GM03348 (cell line): ENCODE measurements around the gene MMP13.
"Not testable (repeated sequence)": the region's sequence is repeated elsewhere in the genome, so short reads cannot be mapped to it uniquely, and the experiment has no call there.

Source experiments
- DNase-seq: peaks from one replicate; pipeline ENCODE4 v3.0.0; 2012; ENCODE audit warnings: low spot score

MMP13 gene

GRCh38 chr11:102955624-102956023 is at the start of gene MMP13:
Gene MMP13, minus strand, starts transcription at chr11:102955732. Its CDS starts 27 bp downstream, at chr11:102955705.
- DNase-seq = no peak

DNA sequence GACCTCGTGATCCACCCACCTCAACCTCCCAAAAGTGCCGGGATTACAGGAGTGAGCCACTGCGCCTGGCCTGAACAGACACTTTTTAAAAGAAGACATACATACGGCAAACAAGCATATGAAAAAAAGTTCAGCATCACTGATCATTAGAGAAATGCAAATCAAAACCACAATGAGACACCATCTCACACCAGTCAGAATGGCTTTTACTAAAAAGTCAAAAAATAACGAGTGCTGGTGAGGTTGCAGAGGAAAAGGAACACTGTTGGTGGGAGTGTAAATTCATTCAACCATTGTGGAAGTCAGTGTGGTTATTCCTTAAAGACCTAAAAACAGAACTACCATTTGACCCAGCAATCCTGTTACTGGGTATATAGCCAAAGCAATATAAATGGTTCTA is 48.7 kb upstream of the MMP13 start:
- DNase-seq = not testable (repeated sequence)

DNA sequence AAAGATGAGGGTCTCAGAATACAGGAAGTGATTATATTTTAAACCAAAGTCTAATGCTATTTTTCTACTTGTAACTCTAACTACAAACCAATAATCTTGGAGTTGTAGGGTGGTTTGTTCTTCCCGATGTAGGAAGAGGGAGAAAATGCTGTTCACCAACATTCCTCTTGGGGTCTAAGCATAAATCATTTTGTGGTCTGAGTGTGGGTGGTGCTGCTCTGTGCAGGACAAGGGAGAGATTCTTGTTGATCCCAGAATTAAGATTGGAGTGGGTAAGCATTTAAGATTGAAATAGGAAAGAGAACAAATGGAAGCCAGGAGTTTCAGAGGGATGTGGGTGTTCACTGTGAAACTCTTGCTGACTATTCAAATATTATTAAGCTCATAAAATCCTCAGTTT is 38.6 kb upstream of the MMP13 start:
- DNase-seq = peak; percentile 29

DNA sequence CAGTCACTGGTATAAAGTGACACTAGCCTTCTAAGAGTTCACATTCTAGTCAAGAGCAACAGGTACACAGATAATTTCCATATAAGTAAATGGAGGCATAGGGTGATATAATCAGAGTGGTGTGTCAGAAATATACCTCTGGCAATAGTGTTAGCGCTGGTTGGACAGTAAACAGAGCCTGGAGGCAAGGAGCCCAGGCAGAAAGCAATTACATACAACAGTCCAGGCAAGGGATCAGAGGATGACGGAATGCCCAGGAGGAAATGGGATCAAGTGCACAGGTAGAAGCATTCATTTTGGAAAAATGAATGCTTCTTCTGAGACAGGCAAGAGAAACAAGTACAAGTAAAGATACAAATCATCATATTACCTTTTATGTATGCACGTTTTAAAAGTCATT is 36.2 kb upstream of the MMP13 start:
- no peak for DNase-seq

GRCh38 chr11:102990145-102990544 is 34.6 kb upstream of the MMP13 start:
- no peak for DNase-seq

DNA sequence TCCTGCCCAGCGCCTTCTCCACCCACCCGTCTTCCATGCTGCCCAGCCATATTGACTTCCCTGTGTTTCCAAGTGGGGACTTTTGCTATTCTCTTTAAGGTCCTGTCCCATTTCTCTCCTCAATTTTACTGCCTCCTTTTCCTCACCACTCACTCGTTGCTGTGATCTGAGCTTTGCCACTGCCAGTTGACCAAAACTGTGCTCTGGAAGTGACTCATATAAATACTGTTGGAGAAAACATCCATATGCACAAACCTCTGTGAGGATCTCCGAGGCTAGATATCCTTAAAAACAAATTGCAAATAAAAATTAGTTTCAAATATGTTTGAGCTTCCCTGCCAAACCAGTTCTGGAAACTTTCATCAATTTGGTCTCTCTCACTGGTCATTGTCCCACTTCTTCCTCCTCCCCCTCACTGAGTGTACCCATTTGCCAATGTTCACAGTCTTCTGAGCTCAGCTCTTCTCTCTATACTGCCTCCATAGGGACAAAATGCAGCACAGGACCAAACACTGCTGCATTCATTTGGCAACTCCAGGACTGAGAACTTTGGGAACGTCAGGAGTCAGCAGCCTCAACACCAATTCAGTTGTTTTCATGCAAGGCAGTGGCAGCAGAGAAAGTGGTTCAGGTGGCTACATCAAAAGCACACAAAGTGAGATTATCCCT is 34.0 kb upstream of the MMP13 start:
- DNase-seq = peak; percentile 15

- DNase-seq = no peak
Observed at GRCh38 chr11:102986815-102987214, 31.3 kb upstream of the MMP13 start.

GRCh38 chr11:102985850-102986249 is 30.3 kb upstream of the MMP13 start:
- no peak for DNase-seq

DNA sequence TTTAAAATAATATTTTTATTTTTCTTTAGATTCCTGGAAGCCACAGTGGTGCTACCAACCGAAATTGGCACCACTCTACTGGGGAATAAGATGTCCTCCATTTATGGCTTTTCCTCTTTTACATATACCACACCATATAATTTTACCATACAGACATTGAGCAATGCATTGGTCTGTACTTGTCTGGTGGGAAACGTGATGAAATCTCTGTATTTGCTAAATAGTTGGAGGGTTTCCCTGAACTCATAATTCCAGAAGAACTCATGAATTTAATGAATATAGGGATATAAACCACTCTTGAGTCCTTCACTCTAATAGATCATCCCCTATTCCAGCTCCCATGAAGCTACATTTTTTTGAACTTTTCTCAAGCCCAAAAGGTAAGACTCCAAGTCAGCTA is 28.0 kb upstream of the MMP13 start:
- DNase-seq = peak; percentile 11

GRCh38 chr11:102981324-102981910 is 25.9 kb upstream of the MMP13 start:
- DNase-seq = no peak

DNA sequence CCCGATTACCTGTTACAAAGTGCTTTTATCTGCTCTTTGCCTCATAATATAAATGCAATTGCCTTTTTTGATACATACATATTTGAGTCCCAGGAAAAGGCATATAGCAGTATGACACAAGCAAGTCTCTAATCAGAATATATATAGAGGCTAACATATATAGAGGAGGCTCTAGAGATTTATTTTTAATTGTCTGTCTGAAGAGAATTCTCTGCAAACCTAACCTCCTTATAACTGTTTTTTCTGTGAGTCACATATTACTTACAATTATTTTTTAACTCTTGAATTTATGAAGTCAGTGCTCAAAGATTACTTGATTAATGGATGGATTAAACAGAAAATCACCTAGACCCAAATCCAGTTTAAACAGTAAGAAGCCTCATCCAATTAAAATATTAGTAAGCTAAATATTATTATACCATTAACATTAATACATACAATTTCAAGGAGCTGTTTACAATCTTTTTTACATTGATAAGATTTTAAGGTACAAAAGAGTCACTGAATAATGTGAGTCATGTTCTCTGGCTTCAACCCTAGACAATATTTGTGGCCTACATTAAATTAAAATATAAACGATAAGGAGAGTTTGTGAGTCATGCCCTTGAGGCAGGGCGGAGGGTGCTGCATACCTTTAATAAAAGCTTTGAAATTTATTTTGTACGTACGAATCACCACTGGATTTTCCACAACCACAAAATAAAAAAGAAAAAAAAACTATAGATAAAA is 19.2 kb upstream of the MMP13 start:
- DNase-seq = peak; percentile 49

DNA sequence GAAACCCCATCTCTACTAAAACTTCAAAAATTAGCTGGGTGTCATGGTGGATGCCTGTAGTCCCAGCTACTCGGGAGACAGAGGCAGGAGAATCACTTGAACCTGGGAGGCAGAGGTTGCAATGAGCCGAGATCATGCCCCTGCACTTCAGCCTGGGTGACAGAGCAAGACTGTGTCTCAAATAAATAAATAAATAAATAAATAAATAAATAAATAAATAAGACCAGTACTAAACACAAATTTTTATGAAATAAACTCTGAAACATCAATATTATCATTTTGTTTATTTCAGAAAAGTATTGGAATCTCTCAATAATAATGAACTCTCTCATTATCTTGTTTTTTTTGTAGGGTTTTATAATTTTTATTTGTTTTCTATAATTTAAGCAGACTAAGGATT is 18.2 kb upstream of the MMP13 start:
- not testable (repeated sequence) for DNase-seq

- no peak for DNase-seq
Observed at GRCh38 chr11:102972853-102973252, 17.3 kb upstream of the MMP13 start.

DNA sequence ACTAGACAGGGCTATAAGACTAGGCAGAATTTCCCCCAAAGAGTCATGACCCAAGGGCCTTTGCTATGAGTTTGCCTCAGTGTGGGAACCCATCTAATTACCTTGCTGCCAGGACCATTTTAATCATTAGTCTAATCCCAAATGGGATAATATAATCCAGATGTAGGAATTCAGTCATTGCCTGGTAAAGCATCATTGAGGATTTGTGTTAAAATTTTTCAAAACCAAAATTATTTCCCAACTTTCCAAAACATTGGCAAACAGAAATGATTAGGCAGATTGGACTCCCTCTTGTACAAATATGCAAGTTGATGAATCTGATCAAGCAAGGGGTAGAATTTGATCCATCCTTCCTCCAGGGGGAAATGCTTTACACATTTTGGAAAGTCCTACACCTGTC is 16.2 kb upstream of the MMP13 start:
- peak; percentile 65 for DNase-seq

- no peak for DNase-seq
Observed at GRCh38 chr11:102967497-102967896, 12.0 kb upstream of the MMP13 start.

GRCh38 chr11:102966011-102966410 is 10.5 kb upstream of the MMP13 start:
- no peak for DNase-seq

DNA sequence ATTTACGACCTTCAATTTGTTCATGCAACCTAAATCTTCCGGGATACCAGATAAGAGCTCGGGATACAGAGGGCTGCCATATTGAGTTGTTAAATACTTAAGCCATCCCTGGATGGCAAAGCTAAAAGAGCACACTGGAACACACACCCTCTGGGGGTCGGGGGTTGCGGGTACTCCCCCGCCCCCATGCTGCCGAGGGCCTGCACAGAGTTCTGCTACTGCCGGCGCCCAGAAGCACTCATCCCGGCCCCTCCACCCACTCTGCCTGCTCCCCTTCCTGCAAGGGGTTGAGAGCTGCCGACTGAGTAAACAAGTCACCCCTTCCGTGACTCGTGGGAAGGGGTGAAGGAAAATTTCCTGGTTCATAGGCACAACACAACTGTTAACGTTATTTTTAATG is 9.3 kb upstream of the MMP13 start:
- no peak for DNase-seq

DNA sequence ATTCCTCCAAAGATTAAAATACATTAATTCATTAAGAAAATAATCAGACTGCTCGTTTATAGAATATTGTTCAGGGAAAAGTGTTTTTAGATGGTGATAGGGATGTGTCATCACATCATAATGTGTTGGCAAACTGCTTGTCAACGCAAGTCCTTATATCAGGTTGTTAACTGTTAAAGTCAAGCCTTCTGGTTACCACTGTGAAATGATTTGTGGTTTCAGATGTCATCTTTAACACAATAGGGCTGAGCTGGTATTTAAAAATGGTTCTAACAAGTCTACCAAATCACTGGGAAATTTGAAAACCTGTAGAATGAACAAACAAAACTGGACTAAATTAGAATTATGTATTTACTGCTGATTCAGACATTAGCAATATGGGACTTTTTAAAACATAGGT is 2.4 kb upstream of the MMP13 start:
- DNase-seq = no peak

- no peak for DNase-seq
Observed at GRCh38 chr11:102950622-102951081, 4.9 kb downstream of the MMP13 start.

DNA sequence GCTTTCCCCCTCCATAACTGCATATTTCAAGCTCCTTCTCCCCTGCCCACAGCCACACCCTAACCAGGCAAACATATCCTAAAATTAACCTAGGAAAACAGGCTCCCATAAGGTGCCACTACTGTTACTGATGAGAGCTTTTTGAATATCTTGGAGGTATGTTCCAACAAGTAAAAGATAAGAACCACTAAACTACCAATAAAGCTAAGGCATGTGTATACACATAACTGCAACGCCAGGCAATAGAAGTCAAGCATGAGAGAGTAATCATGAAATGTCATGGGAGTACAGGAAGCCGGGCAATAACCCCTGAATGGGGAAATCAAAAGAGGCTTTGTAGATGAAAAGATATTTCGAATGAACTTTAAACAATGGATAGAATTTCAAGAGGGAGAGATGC is 9.3 kb downstream of the MMP13 start:
- DNase-seq = no peak

DNA sequence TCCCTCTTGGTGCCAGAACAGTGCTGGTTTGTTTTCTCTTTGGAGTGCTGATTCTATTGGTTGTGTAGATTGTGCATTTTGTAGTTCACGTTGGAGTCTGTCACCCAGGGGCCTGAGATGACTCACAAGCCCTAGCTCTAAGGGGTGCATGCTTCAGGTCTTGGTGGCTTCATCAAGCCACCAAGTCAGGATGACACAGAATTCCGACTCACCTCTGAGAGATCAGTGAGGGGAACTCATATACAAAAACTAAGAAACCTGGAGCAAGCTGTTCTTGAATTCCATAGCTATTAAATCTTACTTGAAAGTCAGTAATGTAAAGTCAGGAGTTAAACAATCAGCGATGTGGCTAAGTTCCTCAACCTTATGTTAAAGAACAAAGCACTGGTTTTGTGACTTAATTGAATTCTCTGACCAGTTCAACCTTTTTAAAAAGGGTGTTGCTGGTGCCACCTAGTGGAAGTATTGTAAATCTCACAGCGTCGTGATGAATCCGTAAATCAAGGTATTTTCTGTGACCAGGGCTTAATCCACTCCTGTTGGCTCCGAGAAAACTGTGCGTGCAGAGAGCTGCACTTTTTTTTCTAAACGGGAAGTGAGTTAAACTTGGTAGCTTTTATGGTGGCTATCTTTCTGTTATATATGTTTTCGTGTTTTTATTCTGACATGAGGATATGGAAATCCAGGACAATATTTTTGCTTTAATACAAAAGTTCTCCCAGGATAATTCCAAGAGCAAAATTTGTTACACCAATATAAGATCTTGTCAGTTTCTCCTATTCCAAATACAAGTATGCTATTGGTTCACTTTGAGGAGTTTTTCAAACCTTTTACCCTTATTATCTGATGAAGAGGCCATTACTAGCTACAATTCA is 14.6 kb downstream of the MMP13 start:
- DNase-seq = peak; percentile 79

GRCh38 chr11:102936864-102937509 is 18.5 kb downstream of the MMP13 start:
- DNase-seq = no peak
